Type B pancreatic cell (in vitro differentiated cells): ENCODE data around the gene LSM5. TPM values are rescaled to one million over a fixed set of nuclear protein-coding genes. Genes with fewer than 3 reads are reported as not detected.

Experiments used
- DNase-seq: peaks from one replicate; pipeline ENCODE4 v3.0.0; 2021; ENCODE audit warnings: mixed read lengths; ENCODE audit not compliant: unreplicated experiment; ENCODE audit errors: extremely low spot score
- H3K27ac Mint-ChIP-seq: 2 replicates; pipeline ENCODE4 v1.8.0; 2021; ENCODE audit warnings: mild to moderate bottlenecking, mixed read lengths
- H3K27me3 Mint-ChIP-seq: 2 replicates; pipeline ENCODE4 v1.8.0; 2021; ENCODE audit warnings: mixed read lengths
- H3K36me3 Mint-ChIP-seq: 2 replicates; pipeline ENCODE4 v1.8.0; 2021; ENCODE audit warnings: mixed read lengths
- H3K4me1 Mint-ChIP-seq: one replicate; pipeline ENCODE4 v1.8.0; 2021; ENCODE audit warnings: mixed read lengths; ENCODE audit not compliant: unreplicated experiment
- H3K4me3 Mint-ChIP-seq: 2 replicates; pipeline ENCODE4 v1.8.0; 2021; ENCODE audit warnings: mild to moderate bottlenecking, mixed read lengths
- H3K9me3 Mint-ChIP-seq: 2 replicates; pipeline ENCODE4 v1.8.0; 2021; ENCODE audit warnings: mixed read lengths
- CTCF ChIP-seq: fragments of 200-600 bp; sonication (generic); conservative IDR thresholded peaks from 2 replicates; pipeline ENCODE4 v1.5.0; 2021; ENCODE audit warnings: antibody characterized with exemption, mild to moderate bottlenecking
- total RNA-seq: library from RNA; stranded (reverse); gene quantifications from 2 replicates; pipeline ENCODE4 v1.2.1, GENCODE V29; 2021; ENCODE audit warnings: low replicate concordance

Gene LSM5
- total RNA-seq, 1 donor from 2014 or later: 67.5 TPM

- H3K27me3 Mint-ChIP-seq: no peaks in the 10 kb centered on the region
- no peaks in the 10 kb centered on the region for H3K4me1 Mint-ChIP-seq
- no peak for DNase-seq
- no peak for TF ChIP-seq CTCF
- H3K36me3 Mint-ChIP-seq: no peaks in the 10 kb centered on the region
- H3K27ac Mint-ChIP-seq: no peak overlapping the region
- H3K4me3 Mint-ChIP-seq: no peak overlapping the region
- H3K9me3 Mint-ChIP-seq: no peaks in the 10 kb centered on the region
Measured at GRCh38 chr7:32481176-32481575, 9.0 kb downstream of the LSM5 start.

GRCh38 chr7:32479574-32480200, 10.5 kb downstream of the LSM5 start:
- H3K36me3 Mint-ChIP-seq: no peaks in the 10 kb centered on the region
- no peak overlapping the region for H3K27ac Mint-ChIP-seq
- no peaks in the 10 kb centered on the region for H3K27me3 Mint-ChIP-seq
- H3K4me1 Mint-ChIP-seq: no peaks in the 10 kb centered on the region
- no peak for DNase-seq
- TF ChIP-seq CTCF: peak; percentile 85
- H3K4me3 Mint-ChIP-seq: no peak overlapping the region
- no peaks in the 10 kb centered on the region for H3K9me3 Mint-ChIP-seq

- no peaks in the 10 kb centered on the region for H3K27me3 Mint-ChIP-seq
- no peak overlapping the region for H3K27ac Mint-ChIP-seq
- TF ChIP-seq CTCF: no peak
- no peaks in the 10 kb centered on the region for H3K4me1 Mint-ChIP-seq
- H3K4me3 Mint-ChIP-seq: no peak overlapping the region
- H3K36me3 Mint-ChIP-seq: no peaks in the 10 kb centered on the region
- no peak for DNase-seq
- H3K9me3 Mint-ChIP-seq: no peaks in the 10 kb centered on the region
Measured at GRCh38 chr7:32477649-32477980, 12.6 kb downstream of the LSM5 start.

GRCh38 chr7:32476816-32477648, 13.1 kb downstream of the LSM5 start:
- H3K4me3 Mint-ChIP-seq: no peak overlapping the region

GRCh38 chr7:32474008-32474407, 16.2 kb downstream of the LSM5 start:
- Mint-ChIP-seq H3K4me1 (no peaks in the 10 kb centered on the region), H3K9me3 (no peaks in the 10 kb centered on the region), H3K4me3 (no peak overlapping the region), H3K36me3 (no peaks in the 10 kb centered on the region), H3K27me3 (no peaks in the 10 kb centered on the region), H3K27ac (no peak overlapping the region)
- no peak for DNase-seq
- no peak for TF ChIP-seq CTCF

More at GRCh38 chr7:32476816-32477648, 13.1 kb downstream of the LSM5 start:
- Mint-ChIP-seq H3K4me1 (no peaks in the 10 kb centered on the region), H3K36me3 (no peaks in the 10 kb centered on the region), H3K27ac (peak overlapping the region; percentile 33), H3K27me3 (no peaks in the 10 kb centered on the region), H3K9me3 (no peaks in the 10 kb centered on the region)
- no peak for TF ChIP-seq CTCF
- DNase-seq: no peak
